Gastrocnemius medialis (tissue), 4 donors: ENCODE data around the gene KATNA1.

Experiments used
- CTCF ChIP-seq, 5 experiments: fragments of 450-650 bp in 3 of 5; fragments of 200-600 bp in 2 of 5; sonication (generic) in 2 of 5; IDR thresholded peaks in 4 of 5; conservative IDR thresholded peaks in 1 of 5; 1 replicate in 4 of 5; 2 replicates in 1 of 5; pipeline ENCODE4 v1.5.1; 2016 to 2019; ENCODE audit warnings: antibody characterized with exemption in 5 of 5, mild to moderate bottlenecking in 3 of 5, moderate library complexity in 3 of 5
- POLR2A ChIP-seq, 2 donors: fragments of 450-650 bp; IDR thresholded peaks; one replicate each; pipeline ENCODE4 v1.6.1; 2017; ENCODE audit warnings: antibody characterized with exemption in 2 of 2, mild to moderate bottlenecking in 2 of 2, moderate library complexity in 2 of 2

- TF ChIP-seq POLR2A (IDR thresholded peaks at IDR 0.05) (no peak), CTCF (IDR thresholded peaks at IDR 0.05 in 4 of 5, conservative IDR thresholded peaks at IDR 0.05 in 1 of 5) (no peak)
These were observed 1.9 kb downstream of the KATNA1 start for GRCh38 chr6:149646599-149646998.
